Mucosa of descending colon (tissue), 3 donors: Measurements from ENCODE around the gene CP. TPM values are rescaled to one million over a fixed set of nuclear protein-coding genes. Genes with fewer than 3 reads are reported as not detected.

ENCODE experiments used
- ATAC-seq: fragments of 200-7000 bp; cut with Tn5 transposase; one replicate; pipeline ENCODE4 v1.9.1; 2020; ENCODE audit warnings: mild to moderate bottlenecking, moderate library complexity
- DNase-seq, 3 donors: peaks; one replicate each; pipeline ENCODE4 v3.0.0-alpha.2; 2020
- H3K36me3 ChIP-seq: fragments of 200-600 bp; one replicate; pipeline ENCODE4 v1.8.0; 2021; ENCODE audit warnings: low read depth, mild to moderate bottlenecking
- H3K4me1 ChIP-seq: fragments of 200-600 bp; one replicate; pipeline ENCODE4 v1.8.0; 2021; ENCODE audit warnings: low read depth, mild to moderate bottlenecking
- H3K4me3 ChIP-seq: fragments of 200-600 bp; one replicate; pipeline ENCODE4 v1.8.0; 2021; ENCODE audit warnings: mild to moderate bottlenecking
- H3K9me3 ChIP-seq: fragments of 200-600 bp; one replicate; pipeline ENCODE4 v1.8.0; 2021; ENCODE audit warnings: mild to moderate bottlenecking
- intact Hi-C, 2 donors: fragments of 100-400 bp; cut with DNase I in 1 of 2; cut with micrococcal nuclease in 1 of 2; formaldehyde crosslinking; loops; one replicate each; pipeline versions ENCODE4 v1.11.0 to v1.11.1; 2022; cut with DNase I, micrococcal nuclease
- total RNA-seq, 3 donors: library from RNA; stranded (reverse); fragmentation: NEBNext Ultra II Directional in 2 of 3; extraction: Animal tissue kit (Norgen Biotek cat#: 25700) in 2 of 3; gene quantifications; one replicate each; pipeline versions ENCODE4 v1.2.1 to v1.2.4, GENCODE V29; 2021 to 2023
- TF ChIP-seq, protein P1 (sequence below): fragments of 200-600 bp; IDR thresholded peaks from one replicate; pipeline ENCODE4 v1.8.0; 2022; ENCODE audit warnings: antibody characterized with exemption, mild to moderate bottlenecking
- donor health status: DM: no; HTN: no; CAD: no; lungs with moderate emphysema.
- donor health status: DM: no; HTN: no; CAD: no.
- donor health status: DM: no; HTN: yes; CAD: no.

CP gene
- total RNA-seq, 3 donors from 2014 or later = 5.7 to 13.4 (median 11.6) TPM

DNA sequence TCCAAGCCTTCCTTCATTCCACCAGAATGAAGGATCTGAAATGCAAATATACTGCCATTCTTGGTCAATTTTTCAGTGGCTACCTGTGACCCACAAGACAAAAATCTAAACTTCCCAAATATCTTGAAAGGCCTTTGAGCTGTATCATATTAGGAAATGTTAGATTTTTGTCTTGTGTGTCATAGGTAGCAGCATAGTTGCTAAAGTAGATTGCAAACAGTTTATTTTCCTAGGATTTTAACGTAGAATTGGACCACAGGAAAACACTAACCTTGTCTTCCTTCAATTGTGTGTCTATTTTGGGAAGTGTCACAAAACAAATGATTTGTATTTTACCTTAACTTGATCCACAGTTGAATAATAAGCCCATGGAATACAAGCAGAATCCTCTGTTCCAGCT is 42.4 kb downstream of the CP start:
- Histone ChIP-seq H3K9me3 (no peaks in the 10 kb centered on the region), H3K36me3 (no peaks in the 10 kb centered on the region), H3K4me1 (no peaks in the 10 kb centered on the region), H3K4me3 (no peak overlapping the region)
- ATAC-seq (no peak), DNase-seq (no peak)
- TF ChIP-seq, protein P1, sequence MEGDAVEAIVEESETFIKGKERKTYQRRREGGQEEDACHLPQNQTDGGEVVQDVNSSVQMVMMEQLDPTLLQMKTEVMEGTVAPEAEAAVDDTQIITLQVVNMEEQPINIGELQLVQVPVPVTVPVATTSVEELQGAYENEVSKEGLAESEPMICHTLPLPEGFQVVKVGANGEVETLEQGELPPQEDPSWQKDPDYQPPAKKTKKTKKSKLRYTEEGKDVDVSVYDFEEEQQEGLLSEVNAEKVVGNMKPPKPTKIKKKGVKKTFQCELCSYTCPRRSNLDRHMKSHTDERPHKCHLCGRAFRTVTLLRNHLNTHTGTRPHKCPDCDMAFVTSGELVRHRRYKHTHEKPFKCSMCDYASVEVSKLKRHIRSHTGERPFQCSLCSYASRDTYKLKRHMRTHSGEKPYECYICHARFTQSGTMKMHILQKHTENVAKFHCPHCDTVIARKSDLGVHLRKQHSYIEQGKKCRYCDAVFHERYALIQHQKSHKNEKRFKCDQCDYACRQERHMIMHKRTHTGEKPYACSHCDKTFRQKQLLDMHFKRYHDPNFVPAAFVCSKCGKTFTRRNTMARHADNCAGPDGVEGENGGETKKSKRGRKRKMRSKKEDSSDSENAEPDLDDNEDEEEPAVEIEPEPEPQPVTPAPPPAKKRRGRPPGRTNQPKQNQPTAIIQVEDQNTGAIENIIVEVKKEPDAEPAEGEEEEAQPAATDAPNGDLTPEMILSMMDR = no peak
- intact Hi-C loops = no loop called here

DNA sequence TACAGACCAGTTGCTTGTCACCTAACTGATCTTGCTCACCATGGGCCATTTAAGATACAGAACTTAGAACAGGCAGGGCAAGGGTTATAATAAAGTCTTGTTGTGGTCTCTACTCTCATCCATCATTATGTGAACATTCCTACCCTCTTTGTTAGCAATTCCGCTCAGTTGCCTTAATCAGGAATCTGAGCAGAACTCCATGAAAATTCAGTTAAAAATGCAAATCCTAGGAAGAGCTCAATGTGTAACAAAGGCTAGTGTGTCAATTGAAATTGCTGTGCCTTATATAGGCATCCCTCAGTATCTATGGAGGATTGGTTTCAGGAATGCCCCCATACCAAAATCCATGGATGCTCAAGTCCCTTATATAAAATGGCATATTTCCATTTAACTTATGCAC is 44.5 kb downstream of the CP start:
- TF ChIP-seq, protein P1 = no peak
- Histone ChIP-seq H3K9me3 (no peaks in the 10 kb centered on the region), H3K36me3 (no peaks in the 10 kb centered on the region), H3K4me1 (no peaks in the 10 kb centered on the region), H3K4me3 (no peak overlapping the region)
- ATAC-seq (no peak), DNase-seq (no peak)
- intact Hi-C loops = no loop called here

DNA sequence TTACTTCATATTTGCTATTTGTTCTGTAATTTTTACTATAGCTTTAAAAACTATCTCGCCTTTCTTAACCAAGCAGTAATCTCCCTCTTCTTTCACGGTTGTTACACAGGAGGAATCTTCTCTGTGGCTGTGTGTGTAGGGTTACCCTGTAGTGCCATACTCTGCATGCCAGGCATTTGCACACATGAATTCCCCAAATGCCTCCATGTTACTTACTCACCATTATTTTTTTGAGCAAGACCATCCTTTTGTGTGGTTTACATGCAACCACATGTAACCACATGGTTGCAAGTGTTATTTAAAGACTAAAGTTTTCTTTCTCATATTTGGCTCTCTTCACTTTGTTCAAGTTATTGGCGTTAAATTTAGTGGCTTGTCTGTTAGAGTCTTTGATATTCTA is 46.7 kb downstream of the CP start:
- TF ChIP-seq, protein P1 = no peak
- H3K9me3 ChIP-seq = no peaks in the 10 kb centered on the region
- no peaks in the 10 kb centered on the region for H3K36me3 ChIP-seq

DNA sequence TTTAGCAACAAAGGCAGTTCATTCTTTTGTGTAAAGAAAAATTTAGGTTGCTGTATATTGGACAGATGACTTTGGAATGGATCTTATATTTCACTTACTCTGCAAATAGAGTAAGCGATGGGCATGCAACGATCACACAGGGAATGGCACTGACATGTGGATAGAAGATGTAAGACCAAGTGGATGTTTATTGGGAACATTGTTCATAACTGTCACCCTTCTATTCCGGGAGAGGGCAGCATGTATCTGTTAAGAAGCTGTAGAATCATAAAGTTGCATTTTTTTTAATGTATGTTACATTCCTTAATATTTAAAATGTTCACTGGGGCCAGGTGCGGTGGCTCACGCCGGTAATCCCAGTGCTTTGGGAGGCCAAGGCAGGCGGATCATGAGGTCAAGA is 51.0 kb downstream of the CP start:
- H3K36me3 ChIP-seq = no peaks in the 10 kb centered on the region
- DNase-seq = no peak

More for the DNA sequence above, 46.7 kb downstream of the CP start:
- intact Hi-C loops = no loop called here
- DNase-seq = no peak
- H3K4me3 ChIP-seq = no peak overlapping the region
- no peak for ATAC-seq
- H3K4me1 ChIP-seq = no peaks in the 10 kb centered on the region

DNA sequence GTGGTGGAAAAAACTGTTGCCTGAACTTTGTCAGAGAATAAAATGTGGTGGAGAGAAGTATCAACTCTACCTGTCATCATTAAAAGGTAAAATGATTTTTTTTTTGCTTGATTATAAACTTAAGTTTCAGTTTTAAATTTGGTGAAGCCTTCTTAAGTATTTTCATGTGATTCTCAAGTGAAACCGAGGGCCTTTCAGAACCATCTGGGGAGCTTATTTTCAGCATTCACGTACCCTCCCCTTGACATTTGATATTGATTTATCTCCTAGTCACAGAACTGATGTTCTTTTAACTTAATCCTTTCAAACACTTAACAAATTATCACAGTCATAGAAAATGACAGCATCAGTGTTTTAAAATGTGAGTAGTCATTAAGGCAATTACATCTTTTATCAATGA is 53.7 kb downstream of the CP start:
- H3K4me3 ChIP-seq = no peak overlapping the region
- no peaks in the 10 kb centered on the region for H3K36me3 ChIP-seq
- TF ChIP-seq, protein P1 = no peak
- ATAC-seq = no peak
- no peak for DNase-seq
- no peaks in the 10 kb centered on the region for H3K9me3 ChIP-seq
- no peaks in the 10 kb centered on the region for H3K4me1 ChIP-seq
- intact Hi-C loops = no loop called here

More for the DNA sequence above, 51.0 kb downstream of the CP start:
- TF ChIP-seq, protein P1 = no peak
- Histone ChIP-seq H3K9me3 (no peaks in the 10 kb centered on the region), H3K4me1 (no peaks in the 10 kb centered on the region), H3K4me3 (no peak overlapping the region)
- intact Hi-C loops = no loop called here
- ATAC-seq = no peak

DNA sequence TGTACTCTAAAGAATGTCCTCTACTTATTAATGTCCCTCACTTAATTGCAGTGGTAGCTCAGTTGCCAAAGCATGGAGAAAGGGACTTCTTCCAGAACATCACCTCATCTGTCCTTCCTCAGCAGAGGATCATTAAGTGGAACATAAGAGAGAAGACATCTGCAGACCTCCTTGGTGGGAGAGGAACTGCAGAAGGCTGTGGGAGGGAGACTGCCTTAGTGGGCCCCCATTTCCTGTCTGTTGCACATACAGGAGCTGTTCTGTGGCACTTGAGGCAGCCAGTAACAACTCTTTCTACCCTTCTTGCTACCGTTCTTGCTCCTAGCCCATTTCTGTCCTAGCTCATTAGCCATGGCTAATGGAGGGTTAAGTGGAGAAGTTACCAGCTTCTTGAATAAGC is 58.6 kb downstream of the CP start:
- TF ChIP-seq, protein P1 = no peak
- H3K36me3 ChIP-seq = no peaks in the 10 kb centered on the region
- ATAC-seq = no peak
- no peaks in the 10 kb centered on the region for H3K9me3 ChIP-seq
- no peak overlapping the region for H3K4me3 ChIP-seq
- no peak for DNase-seq
- intact Hi-C loops = no loop called here
- no peaks in the 10 kb centered on the region for H3K4me1 ChIP-seq
